ENCODE measurements around the gene AGAP6. TPM values are rescaled to one million over a fixed set of nuclear protein-coding genes. Genes with fewer than 3 reads are reported as not detected.
"Not testable (repeated sequence)": the region's sequence is repeated elsewhere in the genome, so short reads cannot be mapped to it uniquely, and the experiment has no call there.

The AGAP6 gene
- total RNA-seq, 1 donor: 4.4 TPM

DNA sequence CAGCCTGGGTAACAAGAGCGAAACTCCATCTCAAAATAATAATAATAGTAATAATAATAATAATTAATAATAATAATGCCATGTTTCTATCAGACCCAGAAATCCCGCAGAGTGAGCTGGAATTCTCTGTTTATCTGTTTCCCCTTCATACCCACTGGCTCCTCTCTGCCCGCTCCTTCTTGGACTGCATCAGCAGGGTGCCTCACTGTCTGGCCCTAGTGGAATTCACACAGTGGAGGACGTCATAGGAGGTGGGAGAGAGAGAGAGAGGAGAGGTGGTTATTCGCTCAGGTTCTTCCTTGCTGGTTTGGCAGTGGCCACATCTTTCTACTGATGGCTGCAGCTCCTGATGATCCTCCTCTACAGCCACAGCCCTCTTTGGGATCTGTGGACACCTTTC, 28.7 kb downstream of the AGAP6 start:
- H3K4me3 ChIP-seq (ENCODE audit: low read length); H3K9me3 ChIP-seq (ENCODE audit: low read depth, low read length); H3K4me1 ChIP-seq (ENCODE audit: insufficient read depth, low read length); H3K27me3 ChIP-seq (ENCODE audit: insufficient read depth, low read length): not testable (repeated sequence)

DNA sequence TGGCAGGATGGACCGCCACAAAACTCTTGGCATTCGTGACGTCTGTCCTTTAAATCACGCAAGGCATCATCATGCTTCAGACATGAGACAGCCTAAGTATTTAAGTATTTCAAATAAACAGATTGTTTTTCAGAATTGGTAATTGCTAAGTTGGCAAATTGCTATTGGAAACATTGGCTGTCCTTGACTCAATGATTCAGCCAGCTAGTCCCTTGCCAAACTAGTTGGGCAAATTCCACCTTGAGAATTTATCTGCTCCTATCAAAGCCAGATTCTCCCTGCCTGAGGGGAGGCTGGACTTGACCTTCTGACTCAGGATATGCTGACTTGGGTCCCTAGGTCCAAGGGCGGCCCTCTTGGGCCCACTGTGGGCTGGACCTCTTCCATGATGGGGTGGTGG, 29.4 kb downstream of the AGAP6 start:
- not testable (repeated sequence) for H3K4me3 ChIP-seq (ENCODE audit: low read length); H3K4me1 ChIP-seq (ENCODE audit: insufficient read depth, low read length); H3K9me3 ChIP-seq (ENCODE audit: low read depth, low read length); H3K27me3 ChIP-seq (ENCODE audit: insufficient read depth, low read length)

DNA sequence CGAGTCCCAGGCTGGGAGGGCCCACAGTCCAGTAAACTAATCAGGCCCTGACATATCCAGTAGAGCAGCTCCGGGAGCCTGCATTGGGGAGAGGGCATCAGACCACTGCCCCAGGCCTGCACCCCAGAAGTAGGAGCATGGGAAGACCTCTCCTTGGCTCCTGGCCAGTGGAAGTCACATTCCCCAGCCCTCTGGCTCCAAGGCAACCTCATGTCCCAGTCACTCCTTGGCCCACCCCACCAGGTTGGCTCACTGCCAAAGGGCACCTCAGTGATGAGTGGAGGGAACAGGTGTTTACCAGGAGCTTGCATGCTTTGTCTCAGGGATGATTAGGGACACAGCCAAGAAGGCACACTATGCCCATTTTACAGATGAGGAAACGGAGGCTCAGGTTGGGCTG, 31.1 kb downstream of the AGAP6 start:
- not testable (repeated sequence) for H3K27me3 ChIP-seq (ENCODE audit: insufficient read depth, low read length); H3K9me3 ChIP-seq (ENCODE audit: low read depth, low read length); H3K4me1 ChIP-seq (ENCODE audit: insufficient read depth, low read length); H3K4me3 ChIP-seq (ENCODE audit: low read length)

DNA sequence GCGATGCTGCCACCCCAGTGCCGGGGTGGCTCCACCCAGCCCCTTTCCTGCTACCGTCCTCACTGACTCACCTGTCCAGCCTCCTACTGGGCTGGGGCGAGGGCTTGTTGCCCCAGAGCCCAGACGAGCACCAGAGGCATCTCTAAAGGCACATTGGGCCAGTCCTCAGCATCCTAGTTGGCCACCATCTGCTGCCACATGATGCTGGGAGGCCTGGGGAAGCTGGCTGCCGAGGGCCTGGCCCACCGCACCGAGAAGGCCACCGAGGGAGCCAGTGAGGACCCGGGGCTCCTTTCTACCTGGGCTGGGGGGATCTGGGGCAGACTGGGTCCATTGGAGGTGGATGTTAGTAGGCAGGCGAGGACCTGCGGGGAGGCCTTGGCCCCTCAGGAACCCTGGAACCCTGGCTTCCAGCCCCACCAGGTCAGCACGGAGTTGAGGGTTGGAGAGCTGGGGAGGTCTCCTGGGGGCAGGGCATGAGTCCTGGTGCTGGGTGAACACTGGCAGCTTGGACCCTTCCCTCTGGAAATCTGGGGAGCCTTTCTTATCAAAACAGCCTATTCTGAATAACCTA, 32.3 kb downstream of the AGAP6 start:
- not testable (repeated sequence) for H3K9me3 ChIP-seq (ENCODE audit: low read depth, low read length)

DNA sequence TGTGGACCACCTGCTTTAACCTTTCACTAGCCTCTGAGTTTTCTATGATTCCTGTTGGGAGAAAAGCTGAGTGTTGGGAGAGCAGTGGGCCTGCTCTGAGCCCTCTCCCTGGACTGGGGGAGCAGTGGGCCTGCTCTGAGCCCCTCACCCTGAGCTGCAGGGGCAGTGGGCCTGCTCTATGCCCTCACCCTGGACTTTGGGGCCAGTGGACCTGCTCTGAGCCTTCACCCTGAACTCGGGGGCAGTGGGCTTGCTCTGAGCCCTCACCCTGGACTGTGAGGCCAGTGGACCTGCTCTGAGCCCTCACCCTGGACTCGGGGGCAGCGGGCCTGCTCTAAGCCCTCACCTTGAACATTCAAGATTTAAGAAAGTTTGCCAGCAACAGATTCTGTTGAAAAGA, 33.4 kb downstream of the AGAP6 start:
- Histone ChIP-seq H3K4me1 (ENCODE audit: insufficient read depth, low read length) (no peaks in the 10 kb centered on the region), H3K27me3 (ENCODE audit: insufficient read depth, low read length) (no peaks in the 10 kb centered on the region)

More for the DNA sequence above, 32.3 kb downstream of the AGAP6 start:
- not testable (repeated sequence) for H3K4me3 ChIP-seq (ENCODE audit: low read length); H3K4me1 ChIP-seq (ENCODE audit: insufficient read depth, low read length); H3K27me3 ChIP-seq (ENCODE audit: insufficient read depth, low read length)

DNA sequence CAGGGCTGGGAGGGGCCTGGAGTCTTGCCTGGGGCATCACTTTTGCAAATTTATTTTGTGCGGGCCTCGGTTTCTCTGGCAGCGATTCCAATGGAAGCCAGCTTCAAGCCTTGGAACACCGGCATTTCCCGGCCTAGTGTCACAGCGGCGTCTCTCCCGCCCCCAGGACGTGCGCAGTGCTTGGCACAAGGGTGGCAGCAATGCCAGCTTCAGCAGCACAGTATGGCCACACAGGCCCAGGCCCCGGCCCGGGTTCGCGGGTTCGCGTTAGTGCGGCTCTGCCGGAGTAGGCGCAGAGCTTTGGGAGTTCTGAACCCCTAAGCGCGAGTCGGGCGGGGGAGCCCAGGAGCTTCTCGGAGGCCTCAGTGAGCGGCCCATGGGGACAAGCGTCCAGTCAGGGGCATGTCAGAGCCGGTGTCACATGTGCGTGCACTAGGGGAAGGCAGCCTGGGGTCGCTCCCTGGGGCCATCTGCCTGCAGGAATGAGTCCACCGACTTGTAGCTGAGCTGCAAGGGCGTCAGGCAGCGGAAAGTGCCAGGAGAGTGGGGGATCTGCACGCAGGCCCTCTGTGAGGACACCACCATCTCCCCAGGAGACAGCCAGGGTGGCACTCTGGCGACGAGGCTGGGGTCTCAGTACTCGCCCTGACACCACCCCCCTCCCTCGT, 36.6 kb downstream of the AGAP6 start:
- H3K27me3 ChIP-seq (ENCODE audit: insufficient read depth, low read length); H3K4me1 ChIP-seq (ENCODE audit: insufficient read depth, low read length); H3K4me3 ChIP-seq (ENCODE audit: low read length); H3K9me3 ChIP-seq (ENCODE audit: low read depth, low read length): not testable (repeated sequence)

More for the DNA sequence above, 33.4 kb downstream of the AGAP6 start:
- Histone ChIP-seq H3K9me3 (ENCODE audit: low read depth, low read length) (no peaks in the 10 kb centered on the region), H3K4me3 (ENCODE audit: low read length) (no peak overlapping the region)

DNA sequence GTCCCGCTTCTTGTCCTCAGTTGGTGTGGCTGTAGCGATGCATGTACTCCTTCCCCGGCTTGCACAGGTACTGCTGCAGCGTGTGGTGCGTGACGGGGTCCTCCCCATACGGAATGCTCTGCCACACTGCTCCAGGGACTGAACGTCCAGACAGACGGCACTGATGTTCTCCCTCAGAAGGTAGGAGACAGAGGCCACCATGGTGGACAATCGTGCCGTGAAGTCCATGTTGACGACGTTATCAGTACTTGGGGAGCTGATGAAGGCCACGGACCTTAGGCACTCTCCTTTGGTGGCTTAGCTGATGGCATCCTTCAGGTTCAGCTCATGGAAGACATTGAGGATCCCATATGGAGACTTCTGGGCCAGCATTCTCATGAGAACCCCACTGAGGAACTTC, 37.4 kb downstream of the AGAP6 start:
- Histone ChIP-seq H3K4me3 (ENCODE audit: low read length) (no peak overlapping the region), H3K27me3 (ENCODE audit: insufficient read depth, low read length) (no peaks in the 10 kb centered on the region), H3K4me1 (ENCODE audit: insufficient read depth, low read length) (no peaks in the 10 kb centered on the region), H3K9me3 (ENCODE audit: low read depth, low read length) (no peaks in the 10 kb centered on the region)

DNA sequence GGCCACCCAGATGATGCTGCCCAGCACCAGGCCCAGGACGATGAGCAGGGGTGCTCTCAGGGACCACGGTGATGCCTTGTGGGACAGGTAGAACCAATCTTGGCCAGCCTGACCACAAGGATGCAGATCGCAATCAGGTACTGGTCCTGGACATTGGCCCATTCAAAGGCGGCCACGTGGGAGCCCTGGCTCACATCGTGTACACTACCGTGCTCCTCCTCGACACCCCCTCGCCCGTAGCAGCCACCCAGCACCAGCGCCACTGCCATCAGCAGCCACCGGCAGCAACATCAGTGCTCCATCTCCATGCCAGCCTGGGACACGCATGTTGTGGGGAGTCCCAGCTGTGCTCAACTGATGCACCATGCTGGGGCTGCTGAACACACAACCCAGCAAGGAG, 39.0 kb downstream of the AGAP6 start:
- Histone ChIP-seq H3K4me3 (ENCODE audit: low read length) (no peak overlapping the region), H3K4me1 (ENCODE audit: insufficient read depth, low read length) (no peaks in the 10 kb centered on the region), H3K27me3 (ENCODE audit: insufficient read depth, low read length) (no peaks in the 10 kb centered on the region), H3K9me3 (ENCODE audit: low read depth, low read length) (no peaks in the 10 kb centered on the region)

DNA sequence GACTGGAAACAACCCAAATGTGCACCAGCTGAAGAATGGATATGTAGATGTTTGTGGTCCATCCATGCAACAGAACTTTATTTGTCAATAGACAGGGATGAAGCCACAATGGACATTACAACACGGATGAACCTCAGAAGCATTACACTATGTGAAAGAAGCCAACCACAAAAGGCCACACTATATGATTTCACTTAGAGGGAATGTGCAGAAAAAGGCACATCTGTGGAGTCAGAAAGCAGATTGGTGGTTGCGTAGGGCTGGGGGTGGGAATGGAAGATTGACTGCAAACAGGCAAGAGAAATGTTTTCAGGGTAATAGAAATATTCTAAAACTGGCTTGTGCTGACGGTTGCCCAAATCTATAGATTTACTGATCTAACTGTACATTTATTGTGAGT, 45.3 kb downstream of the AGAP6 start:
- Histone ChIP-seq H3K9me3 (ENCODE audit: low read depth, low read length) (no peaks in the 10 kb centered on the region), H3K4me1 (ENCODE audit: insufficient read depth, low read length) (no peaks in the 10 kb centered on the region), H3K4me3 (ENCODE audit: low read length) (no peak overlapping the region), H3K27me3 (ENCODE audit: insufficient read depth, low read length) (no peaks in the 10 kb centered on the region)

DNA sequence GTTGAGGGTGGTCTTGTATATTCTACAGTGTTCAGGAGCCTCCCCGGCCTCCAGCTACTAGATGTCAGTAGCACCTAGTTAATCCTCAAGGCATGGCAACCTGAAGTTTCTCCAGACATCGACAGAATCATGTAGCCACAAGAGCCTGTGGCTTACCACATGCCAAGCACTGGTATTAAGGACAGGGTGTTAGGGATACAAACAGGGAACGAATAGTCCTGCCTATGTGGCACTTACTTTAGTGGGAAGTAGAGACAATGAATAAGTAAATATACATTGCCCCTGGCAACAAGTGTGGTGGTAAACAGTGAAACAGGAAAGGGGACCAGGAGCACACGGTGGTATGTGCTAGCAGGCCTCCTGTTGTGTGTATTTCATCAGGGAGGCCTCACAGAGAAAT, 47.1 kb downstream of the AGAP6 start:
- not testable (repeated sequence) for H3K4me1 ChIP-seq (ENCODE audit: insufficient read depth, low read length); H3K9me3 ChIP-seq (ENCODE audit: low read depth, low read length); H3K4me3 ChIP-seq (ENCODE audit: low read length); H3K27me3 ChIP-seq (ENCODE audit: insufficient read depth, low read length)

DNA sequence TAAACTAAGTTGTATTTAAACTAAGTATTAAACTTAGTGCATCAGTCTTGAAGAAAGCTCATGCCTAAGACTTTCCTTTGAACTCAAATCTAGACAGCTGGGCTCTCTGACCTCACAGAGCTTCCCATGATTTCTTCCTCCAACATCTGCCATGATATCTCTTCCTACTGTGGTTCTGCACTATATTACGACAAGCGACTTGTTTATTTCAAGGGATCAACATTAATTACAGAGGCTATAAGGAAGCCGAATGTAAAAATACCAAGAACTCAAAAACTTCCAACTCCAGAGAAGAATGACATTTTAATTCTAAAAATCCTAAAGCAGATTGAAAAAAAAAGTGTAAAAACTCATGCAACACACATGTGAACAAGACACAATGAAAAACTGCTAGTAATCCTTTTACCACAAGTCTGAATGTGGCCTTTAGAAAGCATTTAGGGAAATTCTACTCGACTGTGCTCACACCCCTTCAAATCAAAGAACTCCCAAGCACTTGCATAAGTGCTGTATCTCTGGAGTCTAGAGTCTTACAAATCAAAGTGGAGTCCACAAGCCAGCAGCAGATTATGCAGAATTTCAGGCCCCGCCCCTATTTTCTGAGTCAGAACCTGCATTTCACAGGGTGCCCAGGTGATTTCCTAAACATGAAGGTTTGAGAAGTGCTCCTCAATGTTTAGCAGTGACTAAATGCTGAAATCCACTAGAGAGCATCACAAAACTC, 56.9 kb downstream of the AGAP6 start:
- no peaks in the 10 kb centered on the region for H3K9me3 ChIP-seq (ENCODE audit: low read depth, low read length)

DNA sequence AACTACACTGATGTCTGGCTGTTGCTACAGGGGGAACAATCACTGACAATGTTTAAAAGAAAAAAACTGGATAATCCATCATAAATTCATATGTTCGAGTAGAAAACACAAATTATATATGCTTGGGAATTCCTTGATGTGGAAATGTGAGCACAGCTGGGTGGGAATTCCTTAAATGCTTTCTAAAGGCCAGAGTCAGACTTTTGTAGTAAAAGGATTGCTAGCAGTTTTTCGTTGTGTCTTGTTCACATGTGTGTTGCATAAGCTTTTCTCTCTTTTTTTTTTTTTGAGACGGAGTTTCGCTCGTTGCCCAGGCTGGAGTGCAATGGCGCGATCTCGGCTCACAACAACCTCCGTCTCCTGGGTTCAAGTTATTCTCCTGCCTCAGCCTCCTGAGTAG, 58.3 kb downstream of the AGAP6 start:
- not testable (repeated sequence) for H3K9me3 ChIP-seq (ENCODE audit: low read depth, low read length); H3K27me3 ChIP-seq (ENCODE audit: insufficient read depth, low read length); H3K4me3 ChIP-seq (ENCODE audit: low read length); H3K4me1 ChIP-seq (ENCODE audit: insufficient read depth, low read length)

More for the DNA sequence above, 56.9 kb downstream of the AGAP6 start:
- Histone ChIP-seq H3K4me1 (ENCODE audit: insufficient read depth, low read length) (no peaks in the 10 kb centered on the region), H3K27me3 (ENCODE audit: insufficient read depth, low read length) (no peaks in the 10 kb centered on the region), H3K4me3 (ENCODE audit: low read length) (no peak overlapping the region)

DNA sequence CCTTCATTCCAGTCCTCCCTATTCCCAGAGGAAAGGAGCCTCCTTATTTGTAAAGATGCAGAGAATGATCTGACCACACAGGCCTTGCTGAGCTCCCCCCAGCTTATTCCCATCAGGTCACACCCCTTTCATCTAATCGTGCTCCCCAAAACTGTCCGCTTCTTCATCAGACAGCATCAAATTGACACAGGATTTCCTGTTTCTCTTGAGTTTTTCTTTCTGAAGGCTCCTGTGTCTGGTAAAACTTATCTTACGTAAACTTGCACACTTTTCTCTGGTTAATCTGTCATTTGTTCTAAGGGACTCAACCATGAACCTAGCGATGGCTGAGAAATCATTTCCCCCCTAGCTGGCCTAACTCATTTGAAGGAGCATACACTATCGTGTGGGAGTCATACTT, 59.4 kb downstream of the AGAP6 start:
- not testable (repeated sequence) for H3K27me3 ChIP-seq (ENCODE audit: insufficient read depth, low read length); H3K4me1 ChIP-seq (ENCODE audit: insufficient read depth, low read length); H3K4me3 ChIP-seq (ENCODE audit: low read length); H3K9me3 ChIP-seq (ENCODE audit: low read depth, low read length)

DNA sequence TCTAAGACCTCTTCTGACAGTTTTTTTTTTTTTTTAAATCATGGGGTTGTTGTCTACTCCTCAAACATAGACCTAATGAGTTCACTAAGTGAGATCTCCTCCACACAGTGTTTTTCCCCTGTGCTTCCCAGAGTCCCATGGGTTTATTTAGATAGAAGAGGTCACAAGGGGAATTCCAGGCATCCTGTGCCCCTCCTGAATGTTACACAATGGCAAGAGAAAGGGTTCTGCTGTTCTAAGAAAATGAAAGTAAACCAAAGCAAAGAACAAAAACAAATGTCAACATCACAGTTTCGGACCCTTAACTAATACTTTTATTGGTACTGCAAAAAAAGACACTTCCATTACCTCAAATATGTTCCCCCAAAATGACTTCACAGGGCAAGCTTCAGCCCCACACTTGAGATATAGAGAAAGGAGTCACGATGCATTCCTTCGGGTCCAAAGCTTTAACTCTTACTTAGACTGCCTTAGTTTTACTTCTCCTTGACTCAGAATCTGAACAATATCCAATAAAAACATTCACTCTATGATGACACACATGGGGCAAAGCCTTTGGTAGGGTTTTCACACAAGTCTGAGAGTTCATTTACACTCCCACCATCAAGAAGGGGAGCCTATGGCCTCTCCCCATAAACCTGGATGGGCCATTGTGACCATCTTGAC, 63.9 kb downstream of the AGAP6 start:
- not testable (repeated sequence) for H3K27me3 ChIP-seq (ENCODE audit: insufficient read depth, low read length); H3K4me1 ChIP-seq (ENCODE audit: insufficient read depth, low read length); H3K9me3 ChIP-seq (ENCODE audit: low read depth, low read length); H3K4me3 ChIP-seq (ENCODE audit: low read length)

DNA sequence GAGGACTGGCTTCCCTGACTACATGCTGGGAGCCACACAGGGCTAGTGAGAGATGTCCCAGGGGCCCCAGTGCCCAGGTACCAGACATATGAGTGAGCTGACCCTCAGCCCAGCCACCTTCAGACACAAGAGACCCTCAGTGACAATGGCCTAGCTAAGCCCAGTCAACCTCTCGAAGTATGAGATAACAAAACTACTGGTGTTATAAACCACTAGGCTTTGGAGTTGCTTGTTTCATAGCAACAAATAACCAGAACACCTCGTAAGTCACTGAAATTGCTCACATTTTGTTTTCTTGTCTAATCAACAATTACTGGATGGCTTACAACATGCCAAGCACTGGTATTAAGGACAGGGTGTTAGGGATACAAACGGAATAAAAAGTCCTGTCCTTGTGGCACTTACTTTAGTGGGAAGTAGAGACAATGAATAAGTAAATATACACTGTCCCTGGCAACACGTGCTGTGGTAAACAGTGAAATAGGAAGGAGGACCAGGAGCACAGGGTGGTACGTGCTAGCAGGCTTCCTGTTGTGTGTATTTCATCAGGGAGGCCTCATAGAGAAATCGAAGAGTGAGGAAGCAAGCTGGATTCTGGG, 64.7 kb downstream of the AGAP6 start:
- not testable (repeated sequence) for H3K4me3 ChIP-seq (ENCODE audit: low read length); H3K9me3 ChIP-seq (ENCODE audit: low read depth, low read length); H3K27me3 ChIP-seq (ENCODE audit: insufficient read depth, low read length); H3K4me1 ChIP-seq (ENCODE audit: insufficient read depth, low read length)

Measured in mononuclear cell (primary cell).